Measurements from ENCODE around the gene VAMP8.

VAMP8 gene

DNA sequence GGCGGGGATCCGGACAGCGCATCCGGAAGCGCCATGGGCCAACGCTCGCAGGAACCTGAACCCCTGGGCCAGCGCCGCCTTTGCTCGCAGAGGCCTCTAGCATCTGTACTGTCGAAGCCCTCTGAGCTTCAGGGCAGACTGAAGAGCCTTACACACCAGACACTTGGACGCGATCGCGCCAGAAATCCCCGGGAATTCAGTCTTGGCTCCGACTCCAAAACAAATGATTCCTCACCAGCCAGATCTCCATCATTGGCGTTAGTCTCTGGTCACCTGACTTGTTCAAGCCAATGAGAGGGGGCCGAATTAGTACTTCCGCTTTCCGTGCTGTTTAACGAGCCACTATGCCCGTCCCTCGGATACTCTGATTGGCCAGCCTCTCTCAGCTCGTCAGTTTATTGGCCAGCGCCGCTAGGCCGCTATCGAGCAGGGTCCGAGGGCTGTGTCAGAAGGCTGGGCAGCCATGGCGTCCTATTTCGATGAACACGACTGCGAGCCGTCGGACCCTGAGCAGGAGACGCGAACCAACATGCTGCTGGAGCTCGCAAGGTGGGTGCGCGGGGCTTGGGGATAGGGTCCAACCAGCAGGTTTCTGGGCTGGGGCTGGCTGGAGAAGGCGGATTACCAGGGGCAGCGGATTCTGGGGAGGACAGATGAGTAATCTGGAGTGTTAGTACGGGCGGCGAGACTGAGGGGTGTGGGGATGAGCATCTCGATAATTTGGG, 18.1 kb downstream of the VAMP8 start, which contains the start of gene RNF181:
RNF181 (plus strand) TSS at position 445 of the 725 bp plus-strand sequence; CDS start at position 464, 19 bp downstream.
- TF ChIP-seq, protein P1, sequence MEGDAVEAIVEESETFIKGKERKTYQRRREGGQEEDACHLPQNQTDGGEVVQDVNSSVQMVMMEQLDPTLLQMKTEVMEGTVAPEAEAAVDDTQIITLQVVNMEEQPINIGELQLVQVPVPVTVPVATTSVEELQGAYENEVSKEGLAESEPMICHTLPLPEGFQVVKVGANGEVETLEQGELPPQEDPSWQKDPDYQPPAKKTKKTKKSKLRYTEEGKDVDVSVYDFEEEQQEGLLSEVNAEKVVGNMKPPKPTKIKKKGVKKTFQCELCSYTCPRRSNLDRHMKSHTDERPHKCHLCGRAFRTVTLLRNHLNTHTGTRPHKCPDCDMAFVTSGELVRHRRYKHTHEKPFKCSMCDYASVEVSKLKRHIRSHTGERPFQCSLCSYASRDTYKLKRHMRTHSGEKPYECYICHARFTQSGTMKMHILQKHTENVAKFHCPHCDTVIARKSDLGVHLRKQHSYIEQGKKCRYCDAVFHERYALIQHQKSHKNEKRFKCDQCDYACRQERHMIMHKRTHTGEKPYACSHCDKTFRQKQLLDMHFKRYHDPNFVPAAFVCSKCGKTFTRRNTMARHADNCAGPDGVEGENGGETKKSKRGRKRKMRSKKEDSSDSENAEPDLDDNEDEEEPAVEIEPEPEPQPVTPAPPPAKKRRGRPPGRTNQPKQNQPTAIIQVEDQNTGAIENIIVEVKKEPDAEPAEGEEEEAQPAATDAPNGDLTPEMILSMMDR (IDR thresholded peaks at IDR 0.05), result no peak

DNA sequence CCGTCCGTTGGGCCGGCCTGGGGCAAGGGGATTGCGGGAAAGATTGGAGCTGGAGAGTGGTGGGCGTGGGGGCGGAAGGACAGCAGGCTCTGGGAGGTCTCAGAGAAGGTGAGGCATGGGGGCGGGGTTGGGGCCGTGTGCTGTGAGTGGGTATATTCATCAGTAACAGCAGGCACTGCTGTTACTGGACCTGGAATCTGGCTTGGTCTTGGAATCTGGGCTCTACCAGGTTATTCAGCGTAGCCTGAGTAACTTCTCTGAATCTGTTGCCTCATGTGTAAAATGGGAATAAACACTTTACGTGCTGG, 18.6 kb downstream of the VAMP8 start:
- Histone ChIP-seq H3K4me3 (peak overlapping the region; percentile 64 to 94), H3K4me1 (peaks cover 0 to 61% (median 31%) of the 10 kb centered on the region in 4 donors), H3K27ac (peak overlapping the region; percentile 83 to 98), H3K36me3 (peaks cover 6 to 45% (median 24%) of the 10 kb centered on the region in 3 donors), H3K27me3 (no peaks in the 10 kb centered on the region), H3K9me3 (no peaks in the 10 kb centered on the region)
- intact Hi-C loops (cut with DNase I; ENCODE audit: low total_unique reads), result no loop called here
- no peak for DNase-seq
- TF ChIP-seq, protein P1 (IDR thresholded peaks at IDR 0.05), result no peak

More for the DNA sequence above, 18.1 kb downstream of the VAMP8 start, which contains the start of gene RNF181:
- intact Hi-C loops (cut with DNase I; ENCODE audit: low total_unique reads), result no loop called here
- H3K4me3 ChIP-seq, result peak within 1 kb of the TSS; percentile 64 to 94
- no peaks in the 10 kb centered on the region for H3K9me3 ChIP-seq
- H3K4me1 ChIP-seq, result peaks cover 0 to 61% (median 31%) of the 10 kb centered on the region in 4 donors
- H3K27ac ChIP-seq, result peak within 1 kb of the TSS; percentile 83 to 98
- peaks cover 6 to 40% (median 24%) of the 10 kb centered on the region in 3 donors for H3K36me3 ChIP-seq
- no peaks in the 10 kb centered on the region for H3K27me3 ChIP-seq
- peak; percentile 98 for DNase-seq

- Histone ChIP-seq H3K36me3 (peaks cover 6 to 47% (median 24%) of the 10 kb centered on the region in 3 donors), H3K4me1 (peaks cover 0 to 61% (median 34%) of the 10 kb centered on the region in 4 donors), H3K9me3 (no peaks in the 10 kb centered on the region), H3K27ac (peak overlapping the region; percentile 83 to 98), H3K27me3 (no peaks in the 10 kb centered on the region), H3K4me3 (peak overlapping the region; percentile 64 to 94)
- no peak for DNase-seq
- intact Hi-C loops (cut with DNase I; ENCODE audit: low total_unique reads), result no loop called here
- TF ChIP-seq, protein P1 (IDR thresholded peaks at IDR 0.05), result no peak
These were observed 19.2 kb downstream of the VAMP8 start for GRCh38 chr2:85596486-85597143.

DNA sequence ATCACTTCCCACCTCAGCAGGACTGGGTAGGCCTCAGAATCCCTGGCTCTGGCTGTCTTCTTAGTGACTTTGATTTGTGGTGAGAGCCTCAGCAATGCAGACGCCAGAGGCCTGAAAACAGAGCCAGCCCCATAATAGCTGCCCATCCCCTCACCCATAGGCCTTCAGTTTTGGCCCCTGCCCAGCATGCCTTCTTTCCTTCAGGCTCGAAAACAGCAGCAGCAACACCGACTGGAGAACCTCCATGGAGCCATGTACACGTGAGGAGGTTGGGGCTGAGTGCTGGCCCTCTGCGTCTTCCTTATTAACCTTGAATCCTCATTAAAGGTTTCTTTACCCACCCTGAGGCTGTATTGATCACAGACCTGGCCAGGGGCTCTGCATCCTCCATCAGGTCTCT, 19.9 kb downstream of the VAMP8 start:
- intact Hi-C loops (cut with DNase I; ENCODE audit: low total_unique reads), result no loop called here
- Histone ChIP-seq H3K27ac (peak overlapping the region in 1 of 2 donors; percentile 98), H3K4me3 (no peak overlapping the region), H3K9me3 (no peaks in the 10 kb centered on the region), H3K4me1 (peaks cover 0 to 59% (median 36%) of the 10 kb centered on the region in 4 donors), H3K27me3 (no peaks in the 10 kb centered on the region), H3K36me3 (peaks cover 6 to 47% (median 24%) of the 10 kb centered on the region in 3 donors)
- DNase-seq, result no peak
- TF ChIP-seq, protein P1 (IDR thresholded peaks at IDR 0.05), result no peak

DNA sequence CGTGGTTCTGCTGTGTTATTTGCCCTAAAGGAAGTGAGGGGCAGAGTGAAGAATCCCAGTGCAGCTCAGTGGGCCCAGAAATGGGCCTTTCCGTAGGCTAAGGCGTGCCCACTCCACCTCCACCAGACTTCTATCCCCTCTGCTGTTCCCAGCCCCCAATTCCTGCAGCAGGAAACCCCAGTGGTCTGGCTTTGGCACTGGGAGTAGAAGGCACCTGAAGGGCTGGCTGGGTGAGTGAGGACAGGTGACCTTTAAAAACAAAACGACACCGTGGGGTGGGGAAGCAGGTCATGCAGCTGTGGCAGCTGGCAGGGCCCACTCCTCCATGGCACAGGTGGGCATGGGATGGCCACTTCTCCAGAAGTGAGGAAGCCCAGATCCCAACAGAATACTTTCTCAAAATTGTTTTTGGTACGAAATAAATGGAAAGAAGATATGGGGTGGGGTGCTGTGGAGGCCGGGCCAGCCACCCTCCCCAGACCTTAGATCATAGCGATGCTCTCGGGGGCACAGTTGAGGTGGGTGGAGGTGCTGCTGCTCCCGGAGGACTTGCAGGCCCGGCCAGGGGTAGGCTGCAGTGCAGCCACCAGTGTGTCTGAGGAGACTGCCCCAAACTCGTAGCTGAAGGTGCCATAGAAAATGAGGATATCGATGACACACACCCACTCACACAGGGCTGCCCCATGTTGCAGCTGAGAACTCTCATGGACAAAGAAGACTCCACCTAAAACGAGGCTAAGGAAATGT, 21.4 kb downstream of the VAMP8 start:
- H3K27ac ChIP-seq, result no peak overlapping the region
- no peak overlapping the region for H3K4me3 ChIP-seq
- no peaks in the 10 kb centered on the region for H3K9me3 ChIP-seq
- H3K4me1 ChIP-seq, result peaks cover 0 to 63% (median 39%) of the 10 kb centered on the region in 4 donors
- TF ChIP-seq, protein P1 (IDR thresholded peaks at IDR 0.05), result no peak
- H3K27me3 ChIP-seq, result no peaks in the 10 kb centered on the region
- no peak for DNase-seq
- intact Hi-C loops (cut with DNase I; ENCODE audit: low total_unique reads), result no loop called here
- peaks cover 6 to 47% (median 24%) of the 10 kb centered on the region in 3 donors for H3K36me3 ChIP-seq

Measured in tibial artery (tissue), 4 donors.